Fibroblast of lung (primary cell): Measurements from ENCODE around the gene ADAMTS17. TPM values are rescaled to one million over a fixed set of nuclear protein-coding genes. Genes with fewer than 3 reads are reported as not detected.

Experiments
- DNase-seq, 2 donors: peaks; one replicate each; pipeline versions ENCODE4 v3.0.0 to v3.0.0-alpha.2; 2010; ENCODE audit warnings: low read depth in 2 of 2
- H2AFZ ChIP-seq: 2 replicates; pipeline ENCODE4 v1.5.1; 2012; ENCODE audit warnings: low read length, control low read depth, inconsistent platforms
- H3K27ac ChIP-seq: 2 replicates; pipeline ENCODE4 v1.5.1; 2011; ENCODE audit warnings: low read length, control low read depth; ENCODE audit not compliant: insufficient read depth
- H3K27me3 ChIP-seq: 2 replicates; pipeline ENCODE4 v1.5.1; 2011; ENCODE audit warnings: mild to moderate bottlenecking, low read length; ENCODE audit not compliant: control insufficient read depth, insufficient read depth
- H3K36me3 ChIP-seq: 2 replicates; pipeline ENCODE4 v1.5.1; 2011; ENCODE audit warnings: low read length; ENCODE audit not compliant: control insufficient read depth, insufficient read depth
- H3K4me1 ChIP-seq: 2 replicates; pipeline ENCODE4 v1.5.1; 2011; ENCODE audit warnings: low read length; ENCODE audit not compliant: control insufficient read depth, insufficient read depth; ENCODE audit errors: extremely low read depth
- H3K4me2 ChIP-seq: 2 replicates; pipeline ENCODE4 v1.5.1; 2011; ENCODE audit warnings: low read length, control low read depth; ENCODE audit not compliant: insufficient read depth; ENCODE audit errors: extremely low read depth
- H3K4me3 ChIP-seq, 4 experiments: fragments of 200-600 bp in 1 of 4; sonication (generic) in 1 of 4; replicated peaks in 1 of 4; 2 replicates each; pipeline ENCODE4 v1.5.1; 2011 to 2016; ENCODE audit warnings: low read length in 4 of 4, low read depth in 3 of 4, mild to moderate bottlenecking in 3 of 4, control low read depth in 2 of 4, inconsistent platforms in 1 of 4, mixed read lengths in 1 of 4; ENCODE audit not compliant: insufficient read depth in 1 of 4; ENCODE audit errors: control extremely low read depth in 1 of 4
- H3K79me2 ChIP-seq: 2 replicates; pipeline ENCODE4 v1.5.1; 2012; ENCODE audit warnings: mild to moderate bottlenecking, low read length, inconsistent platforms; ENCODE audit not compliant: control insufficient read depth, insufficient read depth
- H3K9ac ChIP-seq: 2 replicates; pipeline ENCODE4 v1.5.1; 2011; ENCODE audit warnings: mild to moderate bottlenecking, low read length, control low read depth; ENCODE audit not compliant: insufficient read depth
- H3K9me3 ChIP-seq: 2 replicates; pipeline ENCODE4 v1.5.1; 2012; ENCODE audit warnings: low read depth, low read length; ENCODE audit not compliant: control insufficient read depth, insufficient read depth
- H4K20me1 ChIP-seq: 2 replicates; pipeline ENCODE4 v1.5.1; 2011; ENCODE audit warnings: low read length; ENCODE audit not compliant: control insufficient read depth, insufficient read depth; ENCODE audit errors: extremely low read depth
- CTCF ChIP-seq, 2 donors: IDR thresholded peaks in 1 of 2; conservative IDR thresholded peaks in 1 of 2; 1 replicate in 1 of 2; 2 replicates in 1 of 2; pipeline ENCODE4 v1.5.1; 2011 to 2012; ENCODE audit warnings: low read length in 2 of 2, control low read depth in 1 of 2, inconsistent platforms in 1 of 2, low read depth in 1 of 2, mild to moderate bottlenecking in 1 of 2
- EZH2 ChIP-seq: IDR thresholded peaks from 2 replicates; pipeline ENCODE4 v1.5.1; 2012; ENCODE audit warnings: low read length, control low read depth, mild to moderate bottlenecking; ENCODE audit errors: missing control alignments
- polyA plus RNA-seq, 2 donors: library from polyadenylated mRNA; depleted of rRNA in 1 of 2; stranded (reverse) in 1 of 2; unstranded in 1 of 2; fragments of >200 nt; gene quantifications; 2 replicates each; pipeline ENCODE4 v1.2.1, GENCODE V29; 2011 to 2012; ENCODE audit warnings: missing spikeins in 1 of 2
- total RNA-seq: library from RNA; depleted of rRNA; stranded (reverse); fragments of >200 nt; gene quantifications from 2 replicates; pipeline ENCODE4 v1.2.1, GENCODE V29; 2014

ADAMTS17 gene
- total and polyA plus RNA-seq, 2 donors (not counting 1 experiment from before 2014, with no cell fraction given) = 0.09 to 0.17 TPM

- no peak overlapping the region for H3K4me3 ChIP-seq
Observed at GRCh38 chr15:100169615-100170290, 172.0 kb downstream of the ADAMTS17 start.

GRCh38 chr15:100168787-100169186 is 173.0 kb downstream of the ADAMTS17 start:
- TF ChIP-seq EZH2 = no peak
- TF ChIP-seq CTCF (conservative IDR thresholded peaks at IDR 0.05 in 1 of 2, IDR thresholded peaks at IDR 0.05 in 1 of 2; ENCODE audit: low read depth in 1 of 2, low read length in 2 of 2) = no peak
- Histone ChIP-seq H3K4me2 (no peak overlapping the region), H4K20me1 (no peaks in the 10 kb centered on the region), H3K36me3 (no peaks in the 10 kb centered on the region), H3K79me2 (no peaks in the 10 kb centered on the region), H3K4me1 (no peaks in the 10 kb centered on the region), H3K9ac (no peak overlapping the region), H3K27me3 (no peaks in the 10 kb centered on the region), H3K27ac (no peak overlapping the region), H3K9me3 (no peaks in the 10 kb centered on the region), H2AFZ (no peak overlapping the region), H3K4me3 (no peak overlapping the region)
- DNase-seq = no peak

More at GRCh38 chr15:100169615-100170290, 172.0 kb downstream of the ADAMTS17 start:
- H3K27me3 ChIP-seq = no peaks in the 10 kb centered on the region
- TF ChIP-seq EZH2 (no peak), CTCF (conservative IDR thresholded peaks at IDR 0.05 in 1 of 2, IDR thresholded peaks at IDR 0.05 in 1 of 2; ENCODE audit: low read depth in 1 of 2, low read length in 2 of 2) (no peak)
- no peak overlapping the region for H2AFZ ChIP-seq
- no peaks in the 10 kb centered on the region for H3K4me1 ChIP-seq
- H4K20me1 ChIP-seq = no peaks in the 10 kb centered on the region
- no peak overlapping the region for H3K27ac ChIP-seq
- H3K9me3 ChIP-seq = no peaks in the 10 kb centered on the region
- H3K79me2 ChIP-seq = no peaks in the 10 kb centered on the region
- no peak for DNase-seq
- H3K36me3 ChIP-seq = no peaks in the 10 kb centered on the region
- no peak overlapping the region for H3K4me2 ChIP-seq
- H3K9ac ChIP-seq = no peak overlapping the region

- no peak overlapping the region for H3K4me2 ChIP-seq
- no peaks in the 10 kb centered on the region for H3K4me1 ChIP-seq
- DNase-seq = no peak
- H3K79me2 ChIP-seq = no peaks in the 10 kb centered on the region
- no peak overlapping the region for H3K27ac ChIP-seq
- H2AFZ ChIP-seq = no peak overlapping the region
- TF ChIP-seq CTCF (conservative IDR thresholded peaks at IDR 0.05 in 1 of 2, IDR thresholded peaks at IDR 0.05 in 1 of 2; ENCODE audit: low read depth in 1 of 2, low read length in 2 of 2) (no peak), EZH2 (no peak)
- no peaks in the 10 kb centered on the region for H3K9me3 ChIP-seq
- H3K4me3 ChIP-seq = no peak overlapping the region
- no peaks in the 10 kb centered on the region for H4K20me1 ChIP-seq
- H3K9ac ChIP-seq = no peak overlapping the region
- H3K36me3 ChIP-seq = no peaks in the 10 kb centered on the region
- H3K27me3 ChIP-seq = no peaks in the 10 kb centered on the region
Observed at GRCh38 chr15:100167884-100168375, 173.8 kb downstream of the ADAMTS17 start.
